Measurements from ENCODE around the gene WDR55. TPM values are rescaled to one million over a fixed set of nuclear protein-coding genes. Genes with fewer than 3 reads are reported as not detected.
"Not testable (repeated sequence)": the region's sequence is repeated elsewhere in the genome, so short reads cannot be mapped to it uniquely, and the experiment has no call there.

The WDR55 gene
- polyA plus RNA-seq (2012; ENCODE audit: missing spikeins): 16.4 TPM

GRCh38 chr5:140664359-140665119 lies at the start of gene WDR55:
Gene WDR55 (plus strand): TSS chr5:140664904. CDS start chr5:140664913, 9 bp downstream.
- TF ChIP-seq POLR2AphosphoS5 (IDR thresholded peaks at IDR 0.05; ENCODE audit: low read depth, low read length): peak; percentile 92
- peak; percentile 75 for TF ChIP-seq TAF1 (IDR thresholded peaks at IDR 0.05; ENCODE audit: borderline replicate concordance, low read depth, low read length)
- peak; percentile 92 for TF ChIP-seq POLR2A (IDR thresholded peaks at IDR 0.05; ENCODE audit: low read depth, low read length)
- DNase-seq (ENCODE audit: insufficient read length): peak; percentile 89
- FAIRE-seq: peak; percentile 94

- FAIRE-seq (no peak), DNase-seq (ENCODE audit: insufficient read length) (no peak)
- no peak for TF ChIP-seq TAF1 (IDR thresholded peaks at IDR 0.05; ENCODE audit: borderline replicate concordance, low read depth, low read length)
- no peak for TF ChIP-seq POLR2AphosphoS5 (IDR thresholded peaks at IDR 0.05; ENCODE audit: low read depth, low read length)
- no peak for TF ChIP-seq POLR2A (IDR thresholded peaks at IDR 0.05; ENCODE audit: low read depth, low read length)
Measured at GRCh38 chr5:140622301-140622700, 42.4 kb upstream of the WDR55 start.

GRCh38 chr5:140623061-140623460 lies 41.6 kb upstream of the WDR55 start:
- FAIRE-seq; DNase-seq (ENCODE audit: insufficient read length): not testable (repeated sequence)

- not testable (repeated sequence) for DNase-seq (ENCODE audit: insufficient read length); FAIRE-seq
Measured at GRCh38 chr5:140624886-140625285, 39.8 kb upstream of the WDR55 start.

GRCh38 chr5:140627972-140628371 lies 36.7 kb upstream of the WDR55 start:
- no peak for FAIRE-seq
- no peak for TF ChIP-seq POLR2A (IDR thresholded peaks at IDR 0.05; ENCODE audit: low read depth, low read length)
- no peak for TF ChIP-seq POLR2AphosphoS5 (IDR thresholded peaks at IDR 0.05; ENCODE audit: low read depth, low read length)
- TF ChIP-seq TAF1 (IDR thresholded peaks at IDR 0.05; ENCODE audit: borderline replicate concordance, low read depth, low read length): no peak
- DNase-seq (ENCODE audit: insufficient read length): no peak

GRCh38 chr5:140628711-140629110 lies 36.0 kb upstream of the WDR55 start:
- DNase-seq (ENCODE audit: insufficient read length): no peak
- TF ChIP-seq POLR2A (IDR thresholded peaks at IDR 0.05; ENCODE audit: low read depth, low read length): no peak
- TF ChIP-seq POLR2AphosphoS5 (IDR thresholded peaks at IDR 0.05; ENCODE audit: low read depth, low read length): no peak
- TF ChIP-seq TAF1 (IDR thresholded peaks at IDR 0.05; ENCODE audit: borderline replicate concordance, low read depth, low read length): no peak
- FAIRE-seq: no peak

DNA sequence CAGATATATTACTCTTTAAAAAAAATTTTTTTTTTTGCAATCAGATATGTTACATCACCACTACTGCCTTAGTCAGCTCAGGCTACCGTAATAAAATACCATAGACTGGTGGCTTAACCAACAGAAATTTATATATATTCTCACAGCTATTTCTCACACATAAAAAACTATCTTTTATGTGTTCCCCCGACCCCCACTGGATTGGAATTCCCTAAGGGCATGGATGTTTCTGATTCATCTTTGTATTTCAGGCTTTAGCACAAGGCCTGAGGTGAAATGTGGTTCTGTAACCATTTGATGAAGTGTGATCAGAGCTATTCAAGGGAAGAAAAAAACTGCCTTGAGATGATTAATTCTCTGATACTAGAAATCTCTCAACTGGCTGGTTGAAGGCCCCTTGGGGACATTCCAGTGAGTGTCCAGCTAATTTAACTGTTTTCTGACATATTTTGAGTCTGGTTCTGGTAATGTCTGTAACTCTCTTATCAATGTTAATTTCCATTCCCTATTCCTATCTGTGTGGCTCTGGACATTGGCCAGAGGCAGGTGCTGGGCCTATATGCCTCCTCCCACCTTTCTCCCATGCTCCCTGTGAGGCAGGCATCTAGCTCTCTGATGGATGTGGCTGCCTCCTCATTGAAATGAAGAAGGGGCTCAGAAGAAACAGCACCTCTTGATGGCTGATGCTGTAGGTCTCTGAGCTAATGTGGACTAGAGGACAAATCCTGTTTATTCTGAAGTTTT lies 34.2 kb upstream of the WDR55 start:
- DNase-seq (ENCODE audit: insufficient read length): no peak
- TF ChIP-seq POLR2A (IDR thresholded peaks at IDR 0.05; ENCODE audit: low read depth, low read length) (no peak), TAF1 (IDR thresholded peaks at IDR 0.05; ENCODE audit: borderline replicate concordance, low read depth, low read length) (no peak), POLR2AphosphoS5 (IDR thresholded peaks at IDR 0.05; ENCODE audit: low read depth, low read length) (no peak)
- no peak for FAIRE-seq

DNA sequence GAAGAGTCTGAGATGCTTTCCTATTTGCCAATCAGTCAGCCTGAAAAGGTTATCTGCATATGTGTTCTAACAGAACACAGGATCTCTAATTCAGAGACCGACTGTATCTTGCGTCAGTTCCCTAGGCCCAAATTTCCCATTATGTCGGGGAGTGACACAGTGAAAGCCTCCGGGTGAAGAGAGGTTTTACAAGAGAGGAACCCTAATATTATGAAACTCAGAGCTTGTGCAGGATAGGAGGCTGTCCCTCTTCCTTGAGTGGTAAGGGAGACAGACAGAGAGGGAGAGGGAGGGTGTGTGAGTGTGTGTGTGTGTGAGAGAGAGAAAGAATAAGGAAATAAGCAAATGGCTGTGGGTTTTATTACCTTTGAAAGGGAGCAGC lies 33.7 kb upstream of the WDR55 start:
- FAIRE-seq: no peak
- DNase-seq (ENCODE audit: insufficient read length): no peak
- no peak for TF ChIP-seq TAF1 (IDR thresholded peaks at IDR 0.05; ENCODE audit: borderline replicate concordance, low read depth, low read length)
- TF ChIP-seq POLR2AphosphoS5 (IDR thresholded peaks at IDR 0.05; ENCODE audit: low read depth, low read length): no peak
- TF ChIP-seq POLR2A (IDR thresholded peaks at IDR 0.05; ENCODE audit: low read depth, low read length): no peak

GRCh38 chr5:140631831-140632365 lies 32.8 kb upstream of the WDR55 start:
- FAIRE-seq: peak; percentile 36
- peak; percentile 33 for DNase-seq (ENCODE audit: insufficient read length)
- no peak for TF ChIP-seq POLR2A (IDR thresholded peaks at IDR 0.05; ENCODE audit: low read depth, low read length)
- no peak for TF ChIP-seq TAF1 (IDR thresholded peaks at IDR 0.05; ENCODE audit: borderline replicate concordance, low read depth, low read length)
- no peak for TF ChIP-seq POLR2AphosphoS5 (IDR thresholded peaks at IDR 0.05; ENCODE audit: low read depth, low read length)

DNA sequence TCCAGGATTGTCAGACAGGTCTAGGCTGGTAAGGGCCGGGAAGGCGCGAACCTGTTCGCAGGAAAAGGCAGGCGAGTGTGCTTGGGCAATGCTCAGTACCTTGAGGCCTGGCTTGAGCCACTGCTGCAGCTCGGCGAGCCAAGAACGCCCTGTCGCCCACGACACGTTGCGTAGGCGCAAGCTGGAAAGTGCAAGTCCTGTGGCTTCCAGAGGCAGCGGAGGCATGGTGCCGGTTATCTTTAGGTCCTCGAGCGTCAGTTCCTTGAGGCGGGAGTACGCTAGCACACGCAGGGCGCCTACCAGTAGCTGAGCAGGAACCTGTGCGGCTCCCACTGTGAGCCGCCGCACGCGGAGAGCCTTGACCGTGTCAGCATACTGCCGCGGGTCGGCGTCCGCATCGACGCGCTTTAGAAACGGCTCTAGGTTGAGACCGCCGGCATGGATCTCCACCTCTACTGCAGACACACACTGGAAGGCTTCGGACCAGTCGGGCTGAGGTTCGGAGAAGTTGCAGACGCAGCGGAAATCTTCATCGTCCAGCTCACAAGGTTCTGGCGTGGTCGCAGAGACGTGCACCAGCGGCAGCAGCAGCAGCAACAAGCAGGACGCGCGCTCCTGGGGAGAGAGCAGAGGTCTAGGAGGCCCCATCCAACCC lies 32.2 kb upstream of the WDR55 start:
- TF ChIP-seq POLR2A (IDR thresholded peaks at IDR 0.05; ENCODE audit: low read depth, low read length) (no peak), TAF1 (IDR thresholded peaks at IDR 0.05; ENCODE audit: borderline replicate concordance, low read depth, low read length) (no peak), POLR2AphosphoS5 (IDR thresholded peaks at IDR 0.05; ENCODE audit: low read depth, low read length) (no peak)
- peak; percentile 46 for DNase-seq (ENCODE audit: insufficient read length)
- no peak for FAIRE-seq

DNA sequence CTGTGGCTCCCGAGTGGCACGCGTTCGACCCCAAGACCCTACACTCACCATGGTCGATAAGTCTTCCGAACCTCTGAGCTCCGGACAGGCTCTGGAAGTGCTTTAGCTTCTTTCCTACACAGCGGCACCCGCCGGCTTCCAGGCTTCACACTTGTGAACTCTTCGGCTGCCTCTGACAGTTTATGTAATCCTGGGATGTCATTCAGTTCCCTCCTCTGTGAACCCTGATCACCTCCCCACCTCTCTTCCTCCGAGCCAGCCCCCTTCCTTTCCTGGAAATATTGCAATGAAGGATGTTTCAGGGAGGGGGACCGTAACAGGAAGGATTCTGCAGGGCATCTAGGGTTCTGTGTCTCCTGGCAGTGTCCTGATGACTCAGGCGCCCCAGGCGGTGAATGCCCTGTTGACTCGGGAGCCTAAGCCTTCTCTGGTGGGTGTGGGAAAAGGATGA lies 31.7 kb upstream of the WDR55 start, which contains the start of gene CD14:
CD14 (minus strand) TSS at position 155 of the 451 bp plus-strand sequence; CDS start at position 51, 104 bp downstream.
- no peak for TF ChIP-seq POLR2AphosphoS5 (IDR thresholded peaks at IDR 0.05; ENCODE audit: low read depth, low read length)
- no peak for TF ChIP-seq POLR2A (IDR thresholded peaks at IDR 0.05; ENCODE audit: low read depth, low read length)
- no peak for TF ChIP-seq TAF1 (IDR thresholded peaks at IDR 0.05; ENCODE audit: borderline replicate concordance, low read depth, low read length)
- FAIRE-seq (no peak), DNase-seq (ENCODE audit: insufficient read length) (no peak)
